Right lobe of liver (tissue), 4 donors: ENCODE measurements around the gene TRMT10B.
"Not testable (repeated sequence)": the region's sequence is repeated elsewhere in the genome, so short reads cannot be mapped to it uniquely, and the experiment has no call there.

Experiments used
- POLR2A ChIP-seq: fragments of 450-650 bp; IDR thresholded peaks from one replicate; pipeline ENCODE4 v1.6.1; 2017; ENCODE audit warnings: antibody characterized with exemption, mild to moderate bottlenecking
- TF ChIP-seq, protein P1 (sequence below), 4 donors: fragments of 200-600 bp in 3 of 4; fragments of 450-650 bp in 1 of 4; IDR thresholded peaks; one replicate each; pipeline versions ENCODE4 v1.5.1 to v1.8.0; 2016 to 2022; ENCODE audit warnings: antibody characterized with exemption in 4 of 4, mild to moderate bottlenecking in 2 of 4
- donor health status: DM: no; HTN: no; CAD: no.
- donor health status: DM: no; HTN: no; CAD: no.
- donor health status: DM: no; HTN: yes; CAD: no.

DNA sequence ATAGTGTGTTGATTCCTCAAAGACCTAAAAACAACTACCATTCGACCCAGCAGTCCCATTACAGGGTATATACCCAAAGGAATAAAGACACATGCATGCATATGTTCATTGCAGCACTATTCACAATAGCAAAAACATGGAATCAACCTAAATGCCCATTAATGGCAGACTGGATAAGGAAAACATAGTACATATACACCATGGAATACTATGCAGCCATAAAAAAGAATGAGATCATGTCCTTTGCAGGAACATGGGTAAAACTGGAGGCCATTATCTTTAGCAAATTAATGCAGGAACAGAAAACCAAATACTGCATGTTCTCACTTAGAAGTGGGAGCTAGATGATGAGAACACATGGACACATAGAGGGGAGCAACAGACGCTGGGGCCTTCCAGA is 71.6 kb downstream of the TRMT10B start:
- TF ChIP-seq POLR2A: not testable (repeated sequence)
- TF ChIP-seq, protein P1, sequence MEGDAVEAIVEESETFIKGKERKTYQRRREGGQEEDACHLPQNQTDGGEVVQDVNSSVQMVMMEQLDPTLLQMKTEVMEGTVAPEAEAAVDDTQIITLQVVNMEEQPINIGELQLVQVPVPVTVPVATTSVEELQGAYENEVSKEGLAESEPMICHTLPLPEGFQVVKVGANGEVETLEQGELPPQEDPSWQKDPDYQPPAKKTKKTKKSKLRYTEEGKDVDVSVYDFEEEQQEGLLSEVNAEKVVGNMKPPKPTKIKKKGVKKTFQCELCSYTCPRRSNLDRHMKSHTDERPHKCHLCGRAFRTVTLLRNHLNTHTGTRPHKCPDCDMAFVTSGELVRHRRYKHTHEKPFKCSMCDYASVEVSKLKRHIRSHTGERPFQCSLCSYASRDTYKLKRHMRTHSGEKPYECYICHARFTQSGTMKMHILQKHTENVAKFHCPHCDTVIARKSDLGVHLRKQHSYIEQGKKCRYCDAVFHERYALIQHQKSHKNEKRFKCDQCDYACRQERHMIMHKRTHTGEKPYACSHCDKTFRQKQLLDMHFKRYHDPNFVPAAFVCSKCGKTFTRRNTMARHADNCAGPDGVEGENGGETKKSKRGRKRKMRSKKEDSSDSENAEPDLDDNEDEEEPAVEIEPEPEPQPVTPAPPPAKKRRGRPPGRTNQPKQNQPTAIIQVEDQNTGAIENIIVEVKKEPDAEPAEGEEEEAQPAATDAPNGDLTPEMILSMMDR (IDR thresholded peaks at IDR 0.05): not testable (repeated sequence)
